EH (cell line): ENCODE results near the gene TMEM11.
"Not testable (repeated sequence)": the region's sequence is repeated elsewhere in the genome, so short reads cannot be mapped to it uniquely, and the experiment has no call there.

Experiments used
- DNase-seq: peaks from one replicate; pipeline ENCODE4 v3.0.0-alpha.2; 2015; ENCODE audit warnings: low read depth

The TMEM11 gene

GRCh38 chr17:21211825-21212479 lies 2.0 kb downstream of the TMEM11 start:
- no peak for DNase-seq

- no peak for DNase-seq
Observed at GRCh38 chr17:21210411-21211076, 3.4 kb downstream of the TMEM11 start.

- peak; percentile 42 for DNase-seq
Observed at GRCh38 chr17:21209511-21210175, 4.3 kb downstream of the TMEM11 start.

- DNase-seq, result no peak
Observed at GRCh38 chr17:21208352-21208751, 5.6 kb downstream of the TMEM11 start.

- DNase-seq, result no peak
Observed at GRCh38 chr17:21204935-21205334, 9.0 kb downstream of the TMEM11 start.

- no peak for DNase-seq
Observed at GRCh38 chr17:21202512-21202911, 11.4 kb downstream of the TMEM11 start.

GRCh38 chr17:21201874-21202273 lies 12.1 kb downstream of the TMEM11 start:
- no peak for DNase-seq

- DNase-seq, result peak; percentile 84
Observed at GRCh38 chr17:21201298-21201595, 12.7 kb downstream of the TMEM11 start.

- no peak for DNase-seq
Observed at GRCh38 chr17:21200590-21201297, 13.2 kb downstream of the TMEM11 start.

GRCh38 chr17:21199856-21200255 lies 14.1 kb downstream of the TMEM11 start:
- no peak for DNase-seq

- peak; percentile 96 for DNase-seq
Observed at GRCh38 chr17:21199311-21199710, 14.7 kb downstream of the TMEM11 start.

- no peak for DNase-seq
Observed at GRCh38 chr17:21198411-21198810, 15.6 kb downstream of the TMEM11 start.

- DNase-seq, result no peak
Observed at GRCh38 chr17:21196126-21196525, 17.8 kb downstream of the TMEM11 start.

GRCh38 chr17:21194703-21195102 lies 19.3 kb downstream of the TMEM11 start:
- peak; percentile 35 for DNase-seq

- DNase-seq, result no peak
Observed at GRCh38 chr17:21194226-21194625, 19.7 kb downstream of the TMEM11 start.

GRCh38 chr17:21193031-21193430 lies 20.9 kb downstream of the TMEM11 start:
- no peak for DNase-seq

GRCh38 chr17:21192414-21192813 lies 21.5 kb downstream of the TMEM11 start:
- not testable (repeated sequence) for DNase-seq

- DNase-seq, result no peak
Observed at GRCh38 chr17:21191698-21192097, 22.3 kb downstream of the TMEM11 start.

- no peak for DNase-seq
Observed at GRCh38 chr17:21190078-21190477, 23.9 kb downstream of the TMEM11 start.

GRCh38 chr17:21189361-21189760 lies 24.6 kb downstream of the TMEM11 start:
- no peak for DNase-seq

- DNase-seq, result no peak
Observed at GRCh38 chr17:21186399-21187187, 27.4 kb downstream of the TMEM11 start.

- DNase-seq, result no peak
Observed at GRCh38 chr17:21185061-21185460, 28.9 kb downstream of the TMEM11 start.
